A172 (cell line): ENCODE results near the gene TRMT2B. TPM values are rescaled to one million over a fixed set of nuclear protein-coding genes. Genes with fewer than 3 reads are reported as not detected.
"Not testable (repeated sequence)": the region's sequence is repeated elsewhere in the genome, so short reads cannot be mapped to it uniquely, and the experiment has no call there.

ENCODE experiments used
- DNase-seq: peaks from one replicate; pipeline ENCODE4 v3.0.0-alpha.2; 2015; ENCODE audit warnings: low spot score
- total RNA-seq: library from RNA; depleted of rRNA; stranded (reverse); fragments of >200 nt; shearing (Covaris generic); gene quantifications from 2 replicates; pipeline ENCODE4 v1.2.3, GENCODE V29; 2014; rRNA removed

The TRMT2B gene
- total RNA-seq, 1 experiment from 2014 or later: 17.8 TPM

DNA sequence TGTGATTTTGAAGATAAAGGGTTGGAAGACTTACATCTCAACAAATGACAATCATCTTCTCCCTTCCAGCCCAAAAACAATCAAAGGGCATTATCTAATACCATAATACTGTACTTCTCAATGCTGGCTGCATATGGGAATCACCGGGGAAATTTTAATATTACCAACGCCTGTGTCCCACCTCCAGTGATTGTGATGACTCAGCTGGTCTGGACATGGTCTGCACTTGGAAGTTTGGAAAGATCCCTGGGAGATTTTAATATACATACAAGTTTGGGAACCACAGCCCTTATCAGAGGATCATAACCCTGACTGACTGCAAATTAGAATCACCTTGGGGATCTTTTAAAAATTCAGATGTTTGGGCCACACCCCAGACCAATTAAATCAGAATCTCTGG, 52.5 kb downstream of the TRMT2B start:
- DNase-seq: no peak

DNA sequence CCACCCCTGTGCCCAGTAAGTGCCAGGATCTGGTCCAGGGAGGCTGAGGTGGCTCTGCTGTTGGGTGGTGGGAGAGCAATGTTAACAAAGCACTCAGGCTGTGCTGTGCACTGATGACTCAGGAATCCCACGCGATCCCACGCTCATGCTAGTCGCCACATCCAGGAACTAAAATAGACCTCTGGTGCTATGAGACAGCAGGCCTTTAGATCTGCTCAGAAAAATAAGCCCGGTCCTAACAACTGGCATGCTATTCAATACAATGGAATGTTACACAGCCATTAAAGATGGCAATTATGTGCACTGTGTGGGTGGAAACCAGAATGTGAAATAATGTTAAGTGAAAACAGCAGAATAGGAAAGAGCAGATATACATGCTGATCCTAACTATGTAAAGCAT, 56.4 kb downstream of the TRMT2B start:
- peak; percentile 30 for DNase-seq

DNA sequence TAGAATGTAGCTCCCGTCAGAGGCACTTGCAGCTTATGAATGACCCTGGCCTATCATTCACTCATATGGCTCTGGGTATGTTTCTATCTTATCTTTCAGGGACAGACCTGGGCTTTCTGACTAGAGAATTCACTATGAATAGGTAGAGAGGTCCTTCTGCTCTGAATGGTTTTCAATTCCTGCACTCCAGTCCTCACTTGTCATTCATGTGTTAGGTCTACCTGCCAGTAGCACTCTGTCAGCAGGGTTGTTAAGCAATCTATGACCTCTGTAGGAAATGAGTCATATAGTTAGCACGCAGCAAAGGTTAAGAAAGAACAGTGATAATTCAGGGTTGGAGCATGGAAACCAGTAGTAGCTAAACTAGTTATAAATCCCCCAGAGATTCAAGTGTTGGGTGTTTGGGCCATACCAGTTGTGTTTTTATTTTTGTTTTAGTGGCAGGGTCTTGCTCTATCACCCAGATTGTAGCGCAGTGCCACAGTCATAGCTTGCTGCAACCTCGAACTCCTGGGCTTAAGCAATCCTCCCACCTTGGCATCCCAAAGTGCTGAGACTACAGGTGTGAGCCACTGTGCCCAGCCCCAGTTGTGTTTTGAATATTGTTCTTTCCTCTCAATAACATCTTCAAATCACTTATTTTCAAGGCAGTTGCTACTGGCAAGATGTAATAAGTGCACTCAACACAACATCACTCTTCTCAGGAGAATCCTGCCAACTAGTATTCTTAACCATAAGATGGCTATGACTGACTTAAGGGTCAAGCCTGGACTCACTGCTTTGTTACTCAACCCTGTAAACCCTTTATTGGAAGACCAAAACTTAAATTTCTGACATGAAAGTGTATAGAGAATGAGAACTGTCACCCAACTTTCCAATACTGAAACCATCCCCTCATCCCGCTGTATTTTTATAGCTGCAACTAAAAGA, 57.3 kb downstream of the TRMT2B start:
- DNase-seq: peak; percentile 33

DNA sequence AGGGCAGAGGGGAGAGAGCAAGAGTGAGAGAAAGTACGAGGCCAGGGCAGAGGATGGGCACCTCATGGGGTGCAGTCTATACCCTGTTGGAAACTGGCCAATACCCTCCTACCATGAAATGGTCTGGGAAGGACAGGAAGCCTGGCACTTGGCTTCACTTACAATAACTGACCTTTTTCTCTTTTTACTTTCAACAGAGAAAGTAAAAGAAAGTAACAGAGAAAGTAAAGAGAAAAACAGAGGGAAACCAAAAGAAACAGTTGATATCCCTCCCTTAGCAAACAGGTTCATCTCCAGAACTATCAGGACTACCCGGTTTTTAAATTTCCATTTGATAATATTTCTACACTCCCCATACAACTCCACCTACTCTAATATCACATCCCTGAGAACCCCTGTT, 61.8 kb downstream of the TRMT2B start:
- DNase-seq: no peak

DNA sequence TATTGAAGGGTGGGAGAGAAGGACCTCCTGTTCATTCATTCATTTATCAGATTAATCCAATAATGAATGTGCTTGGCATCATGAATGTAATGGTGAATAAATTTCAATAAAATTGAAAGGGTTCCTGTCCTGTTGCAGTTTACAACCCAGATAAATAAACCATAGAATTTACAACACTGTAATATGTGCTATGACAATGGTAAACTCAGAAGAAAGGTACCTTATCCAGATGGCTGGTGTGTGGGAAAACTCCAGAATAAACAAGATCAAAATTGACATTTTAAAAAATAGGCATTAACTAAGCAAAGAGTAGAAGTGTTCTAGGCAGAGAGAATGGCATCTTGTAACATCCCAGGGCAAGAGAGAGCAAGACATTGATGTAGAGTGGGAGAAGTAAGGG, 67.1 kb downstream of the TRMT2B start:
- DNase-seq: no peak

DNA sequence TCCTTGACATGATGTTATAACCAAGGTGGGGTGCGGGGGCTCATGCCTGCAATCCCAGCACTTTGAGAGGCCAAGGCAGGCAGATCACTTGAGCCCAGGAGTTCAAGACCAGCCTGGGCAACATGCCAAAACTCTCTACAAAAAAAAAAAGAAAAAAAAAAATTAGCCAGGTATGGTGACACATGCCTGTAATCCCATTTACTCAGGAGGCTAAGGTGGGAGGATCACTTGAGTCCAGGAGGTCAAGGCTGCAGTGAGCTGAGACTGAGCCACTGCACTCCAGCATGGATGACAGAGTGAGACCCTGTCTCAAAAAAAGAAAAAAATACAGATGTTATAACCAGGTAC, 70.4 kb downstream of the TRMT2B start:
- DNase-seq: not testable (repeated sequence)

DNA sequence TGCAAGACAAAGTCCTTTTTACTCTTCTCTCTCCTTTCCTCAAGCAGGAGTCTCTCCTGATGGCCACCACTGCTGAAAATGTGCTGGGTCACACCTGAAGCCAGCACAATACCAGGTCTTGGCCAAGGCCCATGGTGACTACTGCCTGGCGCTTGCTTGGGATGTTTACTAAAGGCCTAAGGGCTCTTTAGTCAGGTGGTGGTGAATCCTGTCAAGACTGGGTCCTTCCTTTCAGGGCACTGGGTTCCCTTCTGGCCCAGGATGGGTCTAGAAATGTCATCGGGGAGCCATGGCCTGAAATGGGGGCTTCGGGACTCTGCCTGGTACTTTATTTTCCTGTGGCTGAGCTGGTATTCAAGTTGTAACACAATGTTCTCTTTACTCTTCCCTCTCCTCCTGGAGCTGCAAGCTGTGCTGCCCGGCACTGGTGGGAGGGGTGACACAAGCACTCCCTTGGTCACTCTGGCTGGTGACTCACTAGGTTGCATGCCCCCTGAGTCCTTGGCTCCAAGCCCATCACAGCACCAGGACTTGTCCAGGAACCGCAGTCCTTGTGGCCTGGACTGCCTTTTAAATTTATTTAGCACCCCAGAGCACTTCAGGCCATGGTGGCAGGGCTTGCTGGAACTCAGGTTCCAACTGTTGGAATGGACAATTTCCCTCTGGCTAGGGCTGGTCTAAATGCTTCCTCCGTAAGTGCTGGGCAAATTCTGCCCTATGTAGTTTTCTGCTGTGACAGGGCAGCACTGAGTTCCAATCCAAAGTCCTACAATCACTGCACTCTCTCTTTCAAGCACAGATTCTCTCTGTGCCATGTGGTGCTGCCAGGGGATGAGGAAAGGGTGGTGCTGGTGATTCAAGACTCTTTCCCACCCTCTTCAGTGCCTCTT, 71.1 kb downstream of the TRMT2B start:
- peak; percentile 68 for DNase-seq

DNA sequence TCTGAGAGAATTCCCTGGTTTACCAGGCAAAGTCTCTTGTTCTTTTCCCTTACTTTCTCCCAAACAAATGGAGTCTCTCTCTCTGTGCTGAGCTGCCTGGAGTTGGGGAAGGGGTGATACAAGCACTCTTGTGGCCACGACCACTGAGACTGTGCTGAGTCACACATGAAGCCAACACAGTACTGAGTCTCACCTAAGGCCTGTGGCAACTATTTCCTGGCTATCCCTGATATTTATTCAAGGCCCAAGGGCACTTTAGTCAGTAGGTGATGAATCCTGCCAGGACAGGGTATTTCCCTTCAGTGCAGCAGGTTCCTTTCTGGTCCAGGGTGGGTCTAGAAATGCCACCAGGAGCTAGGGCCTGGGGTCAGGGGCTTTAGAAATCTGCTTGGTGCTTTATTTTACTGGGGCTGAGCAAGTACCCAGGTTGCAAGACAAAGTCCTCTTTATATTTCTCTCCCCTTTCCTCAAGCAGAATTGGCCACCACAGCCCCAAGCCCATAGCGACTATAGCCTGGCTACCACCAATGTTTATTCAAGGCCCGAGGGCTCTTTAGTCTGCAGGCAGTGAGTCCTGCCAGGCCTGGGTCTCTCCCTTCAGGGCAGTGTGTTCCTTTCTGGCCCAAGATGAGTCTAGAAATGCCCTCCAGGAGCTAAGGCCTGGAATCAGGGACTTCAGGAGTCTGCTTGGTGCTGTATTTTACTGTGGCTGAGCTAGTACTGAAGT, 71.9 kb downstream of the TRMT2B start:
- DNase-seq: no peak

DNA sequence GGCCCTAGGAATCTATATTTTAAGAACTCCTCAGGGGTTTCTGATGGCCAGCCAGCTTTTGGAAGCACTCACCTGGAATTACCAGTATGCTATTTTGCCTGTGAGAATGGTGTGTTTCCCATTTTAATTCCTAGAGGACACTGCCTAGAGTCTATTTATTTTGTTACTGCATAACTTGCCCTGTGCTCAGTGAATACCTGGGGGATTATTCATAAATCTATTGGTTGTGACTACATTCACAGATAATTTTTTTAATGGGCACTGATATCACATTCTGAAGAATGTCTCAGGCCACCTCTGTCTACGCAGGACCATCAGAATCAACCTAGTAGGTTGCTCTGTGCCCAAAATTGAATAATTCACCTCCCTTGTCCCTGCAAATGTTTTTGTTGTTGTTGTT, 75.7 kb downstream of the TRMT2B start:
- DNase-seq: no peak

DNA sequence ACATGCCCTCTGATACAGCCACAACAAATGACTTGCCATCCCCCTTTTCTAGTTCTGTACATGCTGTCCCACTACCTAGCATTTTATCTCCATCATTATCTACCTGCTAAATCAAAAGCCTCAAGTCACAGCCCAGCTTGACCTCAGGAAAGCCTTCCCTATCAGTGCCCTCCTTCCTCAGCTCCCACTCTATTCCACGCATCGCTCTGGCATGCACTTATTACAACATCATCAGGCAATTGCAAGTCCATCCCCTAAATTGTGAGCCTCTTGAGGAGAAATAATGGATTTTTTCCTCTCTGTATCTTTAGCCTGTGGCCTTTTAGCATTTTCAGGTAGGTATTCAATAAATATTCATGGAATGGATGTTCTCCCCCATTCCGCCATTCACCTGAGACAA, 76.7 kb downstream of the TRMT2B start:
- DNase-seq: no peak

DNA sequence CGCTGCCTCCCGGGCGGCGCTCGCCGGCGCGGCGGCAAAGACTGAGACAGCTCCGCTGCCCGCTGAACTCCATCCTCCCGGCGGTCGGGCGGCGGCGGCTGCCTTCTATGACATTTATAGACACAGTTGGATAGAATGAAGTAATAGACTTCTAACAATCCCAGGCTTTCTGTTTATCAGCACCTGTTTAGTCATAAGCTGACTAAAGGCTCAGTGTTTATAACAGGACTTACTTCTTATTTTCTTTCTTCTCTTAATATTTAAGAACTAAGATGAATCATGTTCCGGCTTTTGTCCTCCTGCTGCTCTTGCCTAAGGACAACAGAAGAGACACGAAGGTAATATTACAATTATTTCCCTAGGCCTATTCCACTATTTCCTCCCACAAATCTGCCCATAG, 78.5 kb downstream of the TRMT2B start:
- DNase-seq: peak; percentile 35

DNA sequence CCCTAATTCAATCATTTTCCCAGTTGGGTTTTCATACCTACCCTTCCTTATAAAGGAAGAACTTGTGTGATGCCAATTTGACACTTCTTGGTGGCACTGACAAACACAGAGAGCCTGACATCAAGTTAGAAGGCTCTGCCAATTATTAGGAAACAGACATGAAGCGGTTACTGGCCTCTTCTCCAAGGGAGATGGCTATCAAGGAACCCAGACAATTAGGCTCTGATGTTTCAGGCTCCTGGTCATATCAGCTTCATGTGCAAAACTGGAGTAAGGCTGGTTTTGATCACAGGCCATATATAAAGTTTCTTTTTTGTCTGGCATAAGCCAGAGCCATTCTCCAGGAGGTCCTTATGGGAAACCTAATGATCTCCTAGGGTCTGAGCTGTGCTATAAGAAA, 82.0 kb downstream of the TRMT2B start:
- no peak for DNase-seq

DNA sequence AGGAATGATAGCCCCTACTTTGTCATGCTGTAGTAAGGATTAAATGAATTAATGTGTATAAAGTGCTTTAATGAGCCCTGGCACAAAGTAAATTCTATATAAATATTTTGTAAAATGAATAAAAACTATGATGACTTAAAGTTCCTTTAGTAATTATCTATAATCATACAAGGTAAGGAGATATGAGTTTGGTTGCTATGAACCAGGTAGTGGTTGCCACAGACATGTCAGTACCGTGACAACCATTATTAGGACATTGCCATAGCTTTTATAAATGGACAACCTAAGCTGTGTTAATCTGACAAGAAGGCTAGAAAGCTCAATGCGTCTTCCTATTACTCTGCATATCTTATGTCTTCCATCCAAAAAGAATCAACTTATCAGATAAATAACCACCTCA, 82.5 kb downstream of the TRMT2B start, which contains the start of gene ARL13A:
ARL13A (plus strand) TSS at position 301 of the 400 bp plus-strand sequence. CDS start 3,982 bp downstream, outside the sequence.
- DNase-seq: no peak

DNA sequence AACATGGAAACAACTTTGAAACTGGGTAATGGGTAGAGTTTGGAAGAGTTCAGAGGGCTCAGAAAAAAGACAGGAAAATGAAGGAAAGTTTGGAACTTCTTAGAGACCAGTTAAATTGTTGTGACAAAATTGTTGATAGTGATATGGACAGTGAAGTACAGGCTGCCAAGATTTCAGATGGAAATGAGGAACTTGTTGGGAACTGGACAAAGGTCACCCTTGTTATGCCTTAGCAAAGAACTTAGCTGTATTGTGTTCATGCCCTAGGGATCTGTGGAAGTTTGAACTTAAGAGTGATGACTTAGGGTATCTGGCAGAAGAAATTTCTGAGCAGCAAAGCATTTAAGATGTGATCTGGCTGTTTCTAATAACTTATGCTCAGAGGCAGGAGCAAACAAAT, 87.5 kb downstream of the TRMT2B start:
- DNase-seq: no peak

DNA sequence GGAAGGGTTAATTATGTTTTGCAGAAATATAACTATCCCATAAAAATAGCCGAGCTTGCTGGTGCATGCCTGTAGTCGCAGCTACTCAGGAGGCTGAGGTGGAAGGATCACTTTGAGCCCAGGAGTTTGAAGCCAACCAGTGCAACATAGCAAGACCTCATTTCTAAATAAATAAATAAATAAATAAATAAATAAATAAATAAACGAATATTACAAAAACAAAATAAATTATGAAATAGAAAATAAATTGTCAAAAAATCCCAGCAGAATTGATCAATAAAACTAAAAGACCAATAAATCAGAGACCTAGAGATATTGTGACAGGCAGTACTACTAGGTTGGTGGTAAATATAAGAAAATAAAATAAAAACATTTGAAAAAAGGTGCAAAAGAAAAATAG, 89.1 kb downstream of the TRMT2B start:
- no peak for DNase-seq

Other genes with a start within 250 kb of the TRMT2B start
- 12.7 and 18.3 TPM in 2 replicates for gene CSTF2, start 231.7 kb downstream of the TRMT2B start, total RNA-seq
- not detected in 2 replicates for gene NOX1, start 177.8 kb downstream of the TRMT2B start, total RNA-seq
- not detected in 2 replicates for gene XKRX, start 123.2 kb downstream of the TRMT2B start, total RNA-seq
- not detected in 2 replicates for gene ARL13A, start 82.4 kb downstream of the TRMT2B start, total RNA-seq
- not detected in 2 replicates for gene TMEM35A, start 26.8 kb upstream of the TRMT2B start, total RNA-seq
- 15.8 and 22.2 TPM in 2 replicates for gene CENPI, start 46.1 kb upstream of the TRMT2B start, total RNA-seq
- 0.05 and 0.10 TPM in 2 replicates for gene DRP2, start 167.7 kb upstream of the TRMT2B start, total RNA-seq
- gene TAF7L, start 239.2 kb upstream of the TRMT2B start, total RNA-seq: not detected in 2 replicates